AG20443 (cell line): ENCODE results near the gene EIF4H.
A peak's percentile ranks its signal among the peaks of the same experiment; 100 is the strongest.
"Not testable (repeated sequence)": the region's sequence is repeated elsewhere in the genome, so short reads cannot be mapped to it uniquely, and the experiment has no call there.

ENCODE experiments used
- DNase-seq: peaks from one replicate; pipeline ENCODE4 v3.0.0; 2012; ENCODE audit warnings: low spot score, mixed read lengths

EIF4H gene

DNA sequence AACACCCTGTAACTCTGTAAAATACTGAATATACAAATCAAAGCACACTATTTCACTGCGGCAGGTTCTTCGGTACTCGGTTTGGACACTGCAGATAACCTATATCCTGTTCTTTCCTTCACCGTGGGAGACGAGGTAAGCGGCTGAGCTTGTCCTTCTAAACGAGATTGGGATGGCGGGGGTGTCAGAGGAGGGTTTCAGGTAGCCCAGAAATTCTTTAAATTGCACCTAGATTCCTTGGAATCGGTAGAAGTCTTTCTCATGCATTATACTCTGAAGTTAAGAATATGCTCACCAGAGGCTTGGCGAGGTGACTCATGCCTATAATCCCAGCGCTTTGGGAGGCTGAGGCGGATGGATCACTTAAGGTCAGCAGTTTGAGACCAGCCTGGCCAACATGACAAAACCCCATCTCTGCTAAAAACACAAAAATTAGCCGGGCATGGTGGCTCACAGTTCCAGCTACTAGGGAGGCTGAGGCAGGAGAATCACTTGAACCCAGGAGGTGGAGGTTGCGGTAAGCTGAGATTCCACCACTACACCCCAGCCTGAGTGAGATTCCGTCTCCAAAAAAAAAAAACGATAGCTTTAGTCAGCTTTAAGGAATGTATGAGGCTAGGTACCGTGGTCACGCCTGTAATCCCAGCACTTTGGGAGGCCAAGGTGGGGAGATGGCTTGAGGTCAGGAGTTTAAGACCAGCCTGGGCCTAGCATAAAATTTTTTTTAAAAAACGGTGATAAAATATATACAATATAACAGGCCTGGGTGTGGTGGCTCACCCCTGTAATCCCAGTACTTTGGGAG lies 25.6 kb downstream of the EIF4H start:
- DNase-seq = no peak

- DNase-seq = peak; percentile 74
Observed at GRCh38 chr7:74202841-74203556, 28.8 kb downstream of the EIF4H start.

- DNase-seq = no peak
Observed at GRCh38 chr7:74203956-74204618, 29.9 kb downstream of the EIF4H start.

- DNase-seq = not testable (repeated sequence)
Observed at GRCh38 chr7:74206052-74206451, 31.9 kb downstream of the EIF4H start.

GRCh38 chr7:74206589-74207120 lies 32.5 kb downstream of the EIF4H start:
- peak; percentile 92 for DNase-seq

DNA sequence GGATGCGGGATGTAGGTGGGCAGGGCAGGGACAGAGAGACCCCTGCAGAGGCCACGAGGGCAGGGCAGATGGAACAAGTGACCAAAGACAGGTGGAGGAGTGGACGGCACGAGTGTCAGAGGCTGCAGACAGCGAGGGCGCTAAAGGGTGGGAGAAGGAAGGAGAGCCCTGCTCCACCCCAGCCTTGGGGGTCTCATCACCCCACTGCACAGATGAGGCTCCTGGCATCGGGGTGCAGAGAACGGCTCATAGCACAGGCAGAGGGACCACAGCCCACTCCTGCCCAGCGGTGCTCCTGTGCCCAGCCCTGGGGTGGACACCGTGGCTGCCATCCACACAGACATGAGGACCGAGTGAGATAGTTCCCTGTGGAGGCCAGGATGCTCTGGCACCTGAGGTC lies 33.4 kb downstream of the EIF4H start:
- DNase-seq = no peak

DNA sequence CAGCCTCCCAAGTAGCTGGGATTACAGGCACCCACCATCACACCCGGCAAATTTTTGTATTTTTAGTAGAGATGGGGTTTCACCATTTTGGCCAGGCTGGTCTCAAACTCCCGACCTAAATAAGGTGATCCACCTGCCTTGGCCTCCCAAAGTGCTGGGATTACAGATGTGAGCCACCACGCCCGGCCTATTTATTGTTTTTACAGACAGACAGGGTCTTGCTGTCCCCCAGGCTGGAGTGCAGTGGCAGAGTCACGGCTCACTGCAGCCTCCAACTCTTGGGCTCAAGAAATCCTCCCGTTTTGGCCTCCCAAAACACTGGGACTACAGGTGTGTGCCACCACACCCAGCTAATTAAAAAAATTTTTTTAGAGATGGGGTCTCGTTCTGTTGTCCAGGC lies 34.1 kb downstream of the EIF4H start:
- DNase-seq = not testable (repeated sequence)

DNA sequence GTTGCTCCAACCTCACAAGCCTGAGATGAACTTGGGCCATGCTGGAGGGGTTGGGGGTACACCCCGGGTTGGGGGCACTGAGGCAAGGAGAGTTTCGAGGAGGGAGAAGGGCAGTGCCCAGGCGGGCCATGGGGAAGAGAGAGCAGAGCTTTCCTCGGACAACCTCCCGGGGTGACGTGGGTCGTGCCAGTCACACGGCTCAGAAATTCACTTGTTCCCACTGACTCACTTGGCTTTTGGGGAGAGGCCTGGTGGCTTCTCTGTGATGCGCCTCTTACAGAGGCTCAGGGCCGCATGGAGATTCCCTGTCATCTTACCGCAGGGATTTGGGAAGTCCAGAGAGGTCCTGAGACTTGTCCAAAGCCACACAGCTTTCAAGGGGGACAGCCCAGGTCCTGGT lies 38.5 kb downstream of the EIF4H start:
- DNase-seq = no peak

GRCh38 chr7:74214816-74215630 lies 40.9 kb downstream of the EIF4H start:
- no peak for DNase-seq

GRCh38 chr7:74215921-74216320 lies 41.8 kb downstream of the EIF4H start:
- DNase-seq = no peak

GRCh38 chr7:74216361-74216761 lies 42.2 kb downstream of the EIF4H start:
- DNase-seq = no peak

DNA sequence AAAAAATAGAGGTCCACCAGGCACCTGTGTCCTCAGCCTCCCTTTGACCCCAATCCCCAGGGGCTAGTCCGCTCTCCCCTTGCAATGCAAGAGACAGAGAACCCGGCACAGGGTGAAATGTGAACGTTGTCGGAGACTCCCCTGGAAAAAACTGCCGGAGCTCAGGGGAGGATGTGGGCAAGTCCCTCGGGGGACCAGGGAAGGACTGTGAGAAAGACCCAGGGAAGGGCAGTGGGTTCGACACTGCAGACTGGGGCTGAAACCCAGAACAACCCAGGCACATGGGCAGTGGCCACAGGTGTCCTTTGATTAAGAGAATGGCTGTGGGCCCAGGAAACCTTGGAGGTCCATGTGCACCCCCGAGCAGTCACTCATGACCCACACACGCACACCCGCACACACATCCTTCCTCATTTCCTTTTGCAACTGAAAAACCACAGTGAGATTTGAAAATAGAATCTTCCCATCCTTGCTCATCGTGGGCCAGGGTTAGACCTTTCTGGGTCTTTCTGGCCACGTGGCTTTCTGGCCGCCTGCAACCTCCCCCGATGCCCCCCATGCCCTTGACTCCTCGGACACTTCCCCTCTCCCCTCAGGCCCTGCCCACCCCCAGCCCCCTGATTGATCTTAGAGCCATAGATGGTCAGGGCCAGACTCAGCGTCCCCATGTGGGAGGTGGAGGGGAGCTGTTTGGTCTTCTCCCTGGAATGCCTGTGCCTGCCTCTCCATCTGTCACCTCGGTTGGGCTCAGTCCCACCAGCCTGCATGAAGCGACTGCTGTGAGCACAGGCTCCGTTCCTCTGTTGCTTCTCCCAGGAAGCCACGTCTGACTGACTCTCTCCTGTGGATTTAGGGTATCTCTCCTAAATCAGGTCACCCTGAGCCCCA lies 43.5 kb downstream of the EIF4H start:
- DNase-seq = no peak

DNA sequence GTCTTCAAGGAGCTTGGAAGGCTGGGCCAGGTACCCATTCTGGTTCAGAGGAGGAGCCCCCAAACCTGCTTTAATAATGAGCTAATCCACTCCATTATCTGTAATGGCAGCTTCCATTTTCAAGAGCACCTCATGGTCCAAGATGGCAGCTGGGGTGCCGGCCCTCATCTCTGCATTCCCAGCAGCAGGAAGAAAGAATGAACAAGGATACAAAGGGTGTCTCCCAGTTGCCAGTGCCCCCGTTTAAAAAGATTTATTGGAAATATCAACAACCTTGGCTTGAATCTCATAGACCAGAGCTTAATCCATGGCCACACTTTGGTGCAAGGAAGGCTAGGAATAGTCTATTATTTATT lies 44.2 kb downstream of the EIF4H start:
- no peak for DNase-seq

DNA sequence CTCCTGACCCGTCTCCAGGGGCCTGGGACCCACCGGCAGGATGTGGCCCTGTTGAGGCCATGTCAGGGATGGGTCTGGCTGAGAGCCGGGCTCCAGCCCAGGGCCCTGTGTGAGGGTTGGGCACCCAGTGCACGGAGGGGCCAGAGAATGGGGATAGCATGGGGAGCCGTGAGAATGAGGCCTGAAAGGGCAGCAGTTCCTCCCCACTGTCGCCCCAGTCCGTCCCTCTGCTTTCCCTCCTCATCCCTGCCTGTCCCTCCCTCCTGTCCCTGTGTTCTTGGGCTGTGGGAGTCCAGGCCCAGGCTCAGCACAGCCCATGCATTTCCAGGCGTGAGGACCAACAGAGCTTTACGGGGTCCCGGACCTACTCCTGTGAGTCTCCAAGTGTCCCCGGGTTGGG lies 45.3 kb downstream of the EIF4H start:
- no peak for DNase-seq

DNA sequence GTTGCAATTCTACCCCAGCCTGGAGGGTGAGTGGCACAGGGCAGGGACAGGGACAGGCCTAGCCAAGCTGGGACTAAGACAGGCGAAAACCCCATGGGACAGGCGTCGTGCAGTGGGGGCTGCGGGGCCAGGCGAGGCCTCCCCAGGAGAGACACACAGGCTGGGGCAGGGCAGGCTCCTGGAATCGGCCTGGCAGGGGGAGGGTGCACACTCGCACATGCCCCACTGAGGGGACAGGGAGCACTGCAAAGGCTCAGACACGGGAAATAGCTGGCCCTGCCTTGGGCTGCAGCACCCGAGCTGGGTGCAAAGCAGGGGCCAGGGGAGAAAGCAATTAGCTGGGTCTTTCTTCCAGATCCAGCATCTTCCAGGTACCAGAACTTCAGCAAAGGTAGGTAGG lies 46.1 kb downstream of the EIF4H start:
- DNase-seq = no peak

- no peak for DNase-seq
Observed at GRCh38 chr7:74221713-74222112, 47.6 kb downstream of the EIF4H start.

GRCh38 chr7:74222851-74223710 lies 48.9 kb downstream of the EIF4H start:
- no peak for DNase-seq

DNA sequence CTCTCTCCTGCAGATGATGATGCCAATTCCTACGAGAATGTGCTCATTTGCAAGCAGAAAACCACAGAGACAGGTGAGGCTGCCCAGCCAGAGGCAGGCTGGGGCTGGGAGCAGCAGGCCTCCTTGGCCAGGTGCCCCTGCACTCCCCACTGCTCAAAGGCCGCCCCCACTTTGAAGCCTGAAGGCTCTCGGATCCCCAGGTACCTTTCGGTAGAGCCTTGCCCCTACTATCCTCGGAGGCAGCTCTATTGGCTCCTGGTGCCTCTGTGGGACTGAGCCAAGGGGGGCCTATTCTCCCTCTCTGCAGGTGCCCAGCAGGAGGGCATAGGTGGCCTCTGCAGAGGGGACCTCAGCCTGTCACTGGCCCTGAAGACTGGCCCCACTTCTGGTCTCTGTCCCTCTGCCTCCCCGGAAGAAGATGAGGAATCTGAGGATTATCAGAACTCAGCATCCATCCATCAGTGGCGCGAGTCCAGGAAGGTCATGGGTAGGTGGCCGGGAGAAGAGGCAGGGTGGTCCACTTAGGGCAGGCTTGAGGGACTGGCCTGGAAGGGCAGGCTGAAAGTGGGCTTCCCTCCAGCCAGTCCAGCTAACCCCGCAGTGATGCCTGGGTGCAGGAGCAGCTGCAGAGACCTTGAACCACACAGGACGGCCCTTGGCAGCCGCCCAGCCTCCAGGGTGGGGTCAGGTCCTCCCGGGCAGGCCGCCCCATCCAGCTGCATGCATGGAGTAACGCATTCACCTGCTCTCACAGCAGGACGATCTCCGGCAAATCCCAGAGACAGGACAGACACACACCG lies 49.8 kb downstream of the EIF4H start:
- DNase-seq = no peak

DNA sequence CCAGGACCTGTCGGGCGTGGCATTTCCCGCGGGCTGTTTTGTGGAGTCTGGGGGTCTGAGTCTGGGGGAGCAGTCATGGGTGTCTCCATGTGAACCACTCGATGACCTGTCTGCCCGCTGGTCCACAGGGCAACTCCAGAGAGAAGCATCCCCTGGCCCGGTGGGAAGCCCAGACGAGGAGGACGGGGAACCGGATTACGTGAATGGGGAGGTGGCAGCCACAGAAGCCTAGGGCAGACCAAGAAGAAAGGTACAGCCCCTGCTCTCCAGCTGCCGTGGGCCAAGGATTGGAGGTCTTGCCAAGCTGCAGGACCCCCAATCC lies 50.3 kb downstream of the EIF4H start:
- DNase-seq = no peak
